GM19468 (cell line): ENCODE data around the gene GDPD5.

ENCODE experiments used
- ATAC-seq: cut with Tn5 transposase; IDR thresholded peaks from one replicate; pipeline ENCODE4 v1.9.1; 2021; ENCODE audit warnings: mild to moderate bottlenecking, moderate library complexity, moderate number of reproducible peaks; ENCODE audit not compliant: unreplicated experiment; ENCODE audit errors: extremely low read depth

Gene GDPD5

GRCh38 chr11:75475767-75476650, 49.7 kb downstream of the GDPD5 start:
- ATAC-seq, result no peak

- ATAC-seq, result no peak
These were observed 50.6 kb downstream of the GDPD5 start for GRCh38 chr11:75474878-75475766.

- ATAC-seq, result no peak
These were observed 51.5 kb downstream of the GDPD5 start for GRCh38 chr11:75474240-75474639.

DNA sequence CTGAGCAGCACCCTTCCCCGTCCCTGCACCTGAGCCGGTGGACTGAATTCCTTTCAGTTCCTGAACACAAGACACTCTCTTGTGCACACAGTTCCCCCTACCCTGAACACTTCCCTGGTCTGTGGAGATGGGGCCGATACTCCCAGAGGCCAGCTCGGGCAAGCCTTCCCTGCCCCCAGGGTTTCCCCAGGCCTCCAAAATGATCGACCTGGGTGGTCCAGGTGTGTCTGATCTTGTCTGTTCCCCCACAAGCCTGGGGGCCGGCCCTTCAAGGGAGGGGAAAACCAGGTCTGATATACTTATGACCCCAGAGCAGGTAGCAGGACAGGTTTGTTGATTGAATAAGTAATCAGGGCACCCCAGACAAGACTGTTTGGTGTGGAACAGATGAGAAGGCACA, 52.1 kb downstream of the GDPD5 start:
- ATAC-seq, result no peak

DNA sequence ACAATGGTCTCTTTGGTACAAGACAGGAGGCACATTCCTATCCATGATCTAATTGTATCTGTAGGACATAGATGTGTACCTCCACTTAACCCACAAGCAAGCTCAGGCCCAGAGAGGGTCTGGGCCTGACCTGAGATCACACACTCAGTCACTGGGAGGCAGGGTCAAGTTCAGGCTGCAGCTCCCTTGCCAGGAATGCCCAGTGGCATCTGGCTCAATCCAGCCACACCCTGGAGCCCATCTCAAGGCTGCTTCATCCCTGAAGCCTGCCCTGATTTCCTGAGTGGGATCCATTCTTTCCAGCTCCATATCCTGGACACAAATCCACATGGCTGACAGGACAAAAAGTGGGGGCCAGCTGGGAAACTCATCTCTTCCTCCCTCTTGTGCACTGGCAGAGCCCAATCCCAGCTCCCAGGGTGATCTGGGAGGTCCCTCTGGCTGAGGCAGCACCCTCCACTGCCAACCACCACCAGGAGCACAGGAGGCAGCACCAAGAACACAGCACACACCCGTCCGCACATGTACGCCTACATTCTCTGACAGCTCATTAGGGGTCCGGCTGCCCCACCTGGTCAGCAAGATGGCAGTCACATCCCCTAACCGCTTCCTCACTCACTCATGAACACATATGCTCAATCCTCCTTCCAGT, 53.5 kb downstream of the GDPD5 start:
- ATAC-seq, result no peak

GRCh38 chr11:75471176-75471973, 54.4 kb downstream of the GDPD5 start:
- no peak for ATAC-seq

DNA sequence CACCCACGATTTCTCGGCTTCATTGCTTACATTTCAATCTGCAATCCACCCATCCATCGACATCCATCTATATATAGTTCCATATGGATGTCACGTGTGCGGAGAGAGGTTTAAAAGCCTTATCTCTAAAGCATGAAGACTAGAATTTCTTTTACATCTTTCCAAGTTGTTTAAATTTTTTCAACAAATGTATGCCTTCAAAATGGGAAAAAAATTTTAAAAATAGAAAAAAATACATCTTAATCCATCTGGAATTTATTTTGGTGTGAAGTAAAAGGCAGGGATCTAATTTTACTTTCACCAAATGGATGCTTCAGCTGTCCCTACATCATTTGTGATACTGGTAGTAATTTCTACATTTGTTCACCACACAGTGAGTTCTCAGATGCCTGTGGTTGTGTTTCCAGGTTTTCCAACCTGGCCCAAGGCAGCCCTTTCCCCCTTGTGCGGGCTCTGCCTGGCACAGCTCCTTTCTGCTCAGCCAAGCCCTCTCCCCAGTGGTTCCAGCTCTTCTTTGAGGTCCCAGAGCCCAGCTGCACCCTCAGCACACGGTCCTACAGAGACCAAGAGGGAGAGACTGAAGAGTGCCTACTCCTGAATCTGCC, 55.2 kb downstream of the GDPD5 start:
- ATAC-seq, result no peak

DNA sequence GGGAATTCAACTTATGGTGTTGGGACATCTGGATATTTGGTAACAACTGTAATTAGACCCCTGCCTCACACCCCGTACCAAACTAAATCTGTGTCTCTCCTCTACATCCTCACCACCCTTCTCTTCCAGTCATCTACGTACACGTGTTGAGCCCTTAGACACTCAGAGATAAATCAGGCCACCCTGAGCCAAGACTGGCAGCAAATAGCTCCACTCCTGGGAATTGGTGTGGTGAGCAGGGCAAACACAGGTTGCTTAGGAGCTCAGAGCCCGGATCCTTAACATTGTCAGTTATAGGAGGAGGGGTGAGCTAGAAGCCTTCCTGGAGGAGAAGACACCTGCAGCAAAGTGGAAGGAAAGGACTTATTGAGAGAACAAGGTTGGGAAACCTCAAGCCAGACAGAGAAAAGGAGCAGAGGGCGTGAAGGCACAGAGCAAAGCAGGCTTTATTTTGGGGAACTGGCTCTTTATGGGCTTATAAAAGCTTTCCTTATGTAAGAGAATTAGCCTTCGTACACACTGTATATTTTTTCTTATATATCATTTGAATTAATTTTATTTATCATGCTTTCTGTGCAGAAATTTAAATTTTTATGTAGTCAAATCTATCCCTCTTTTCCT, 55.8 kb downstream of the GDPD5 start:
- ATAC-seq, result no peak

GRCh38 chr11:75468534-75469340, 57.0 kb downstream of the GDPD5 start:
- no peak for ATAC-seq

DNA sequence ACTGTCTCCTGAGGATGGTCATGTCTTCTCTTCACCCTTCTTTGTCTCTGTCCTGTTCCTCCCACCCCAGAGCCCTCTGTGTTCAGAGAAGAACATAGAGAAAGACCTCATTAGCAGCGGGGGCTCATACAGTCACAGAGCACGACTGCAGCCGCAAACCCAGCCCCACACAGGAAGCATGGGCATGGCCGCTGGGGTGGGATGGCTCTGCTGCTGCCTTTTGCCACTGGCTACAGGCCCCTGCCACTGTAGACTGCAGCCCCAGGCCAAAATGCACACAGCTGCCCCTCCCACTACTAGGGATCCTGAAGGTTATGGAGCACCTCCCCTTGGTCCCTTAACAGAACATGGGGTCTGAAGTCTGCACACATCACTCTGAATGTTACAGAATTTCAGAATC, 57.9 kb downstream of the GDPD5 start:
- ATAC-seq, result no peak

DNA sequence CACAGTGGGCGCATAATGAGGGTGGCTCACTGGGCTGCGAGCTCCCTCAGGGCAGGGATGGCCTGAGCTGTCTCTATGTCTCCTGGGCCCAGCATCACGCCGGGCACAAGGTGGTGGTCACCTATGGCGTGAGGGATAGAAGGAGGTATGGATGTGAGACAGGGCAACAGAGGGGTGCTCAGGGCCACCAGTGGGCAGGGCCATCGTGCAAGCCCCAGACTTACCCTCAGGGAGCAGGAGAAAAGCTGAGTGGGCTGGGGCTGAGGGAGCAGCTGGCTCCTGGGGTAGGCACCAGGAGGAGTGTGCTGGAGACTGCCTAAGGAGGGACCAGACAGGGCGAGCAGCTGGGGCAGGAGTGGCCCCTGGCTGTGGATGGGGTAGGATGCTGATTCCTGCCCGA, 58.4 kb downstream of the GDPD5 start:
- ATAC-seq, result no peak

- ATAC-seq, result no peak
These were observed 59.8 kb downstream of the GDPD5 start for GRCh38 chr11:75465701-75466531.

DNA sequence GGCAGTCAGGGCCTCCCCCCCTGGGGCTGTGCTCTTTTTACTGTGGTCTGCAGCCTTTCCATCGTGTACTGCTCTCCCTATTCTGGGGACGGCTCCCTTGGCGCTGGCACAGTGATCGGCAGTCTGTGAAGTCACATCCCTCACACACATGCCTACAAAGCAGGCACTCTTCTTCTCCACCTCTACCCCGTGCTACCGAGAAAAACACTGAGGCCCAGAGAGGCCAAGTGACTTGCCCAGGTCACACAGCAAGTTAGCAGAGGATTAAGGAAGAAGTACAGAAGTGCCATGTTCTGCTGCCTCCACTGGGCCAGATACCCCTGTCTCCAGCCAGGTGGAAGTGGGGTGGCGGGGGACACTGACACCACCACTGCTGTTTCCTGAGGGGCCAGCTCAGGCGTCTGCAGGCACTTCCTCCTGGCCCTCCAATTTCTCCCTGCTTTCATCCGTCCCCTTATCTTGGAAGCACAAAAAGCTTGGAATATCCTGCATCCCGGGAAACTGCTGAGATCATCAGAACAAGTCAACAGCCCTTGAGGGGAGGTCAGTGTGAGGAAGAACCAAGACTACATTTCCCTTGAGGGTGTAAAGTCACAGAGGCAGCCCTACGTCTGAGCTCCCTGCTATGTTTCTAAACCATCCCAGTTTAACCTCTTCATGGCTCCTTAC, 62.5 kb downstream of the GDPD5 start:
- no peak for ATAC-seq

DNA sequence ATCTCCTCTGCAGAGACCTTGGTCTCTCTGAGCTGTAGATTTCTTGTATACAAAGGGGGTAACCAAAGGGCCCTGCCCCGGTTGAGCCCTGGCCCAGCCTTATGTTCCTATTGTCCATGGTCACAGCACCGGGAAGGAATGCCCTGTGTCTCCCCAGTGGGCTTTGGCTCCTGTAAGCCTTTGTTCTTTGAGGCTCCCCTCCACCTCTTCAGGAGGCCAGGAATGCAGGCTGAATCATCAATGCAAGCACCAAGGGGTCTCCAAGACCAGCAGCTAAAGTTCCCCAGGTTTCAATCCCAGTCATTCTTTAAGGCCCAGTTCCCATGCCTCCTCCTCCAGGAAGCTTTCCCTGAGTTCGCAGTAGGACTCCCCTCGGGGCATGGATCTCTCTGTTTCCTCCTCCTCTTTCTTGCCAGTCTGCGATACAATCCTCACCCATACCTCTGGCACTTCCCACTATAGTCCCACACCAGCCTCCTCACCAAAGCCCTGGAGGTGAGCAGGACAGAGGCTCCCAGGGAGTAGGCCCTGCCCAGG, 63.6 kb downstream of the GDPD5 start:
- ATAC-seq, result no peak

DNA sequence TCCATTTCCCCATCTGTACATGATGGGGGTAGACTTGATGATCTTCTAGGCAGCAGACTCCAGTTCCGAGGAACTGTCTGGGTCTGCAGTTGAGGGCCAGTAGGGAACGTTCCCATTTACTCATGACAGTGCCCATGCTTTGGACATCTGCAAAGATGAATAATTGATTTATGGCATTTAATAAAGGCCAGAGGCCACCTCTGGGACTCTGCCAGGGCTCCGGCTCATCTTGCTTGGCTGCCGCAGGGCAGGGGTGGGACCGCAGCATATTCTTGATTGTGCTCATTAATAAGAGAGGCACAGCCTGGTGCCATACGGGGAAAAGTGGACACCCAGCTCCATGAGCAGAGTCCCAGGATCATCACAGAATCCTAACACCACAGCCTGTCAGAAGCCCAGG, 64.6 kb downstream of the GDPD5 start:
- ATAC-seq, result no peak

DNA sequence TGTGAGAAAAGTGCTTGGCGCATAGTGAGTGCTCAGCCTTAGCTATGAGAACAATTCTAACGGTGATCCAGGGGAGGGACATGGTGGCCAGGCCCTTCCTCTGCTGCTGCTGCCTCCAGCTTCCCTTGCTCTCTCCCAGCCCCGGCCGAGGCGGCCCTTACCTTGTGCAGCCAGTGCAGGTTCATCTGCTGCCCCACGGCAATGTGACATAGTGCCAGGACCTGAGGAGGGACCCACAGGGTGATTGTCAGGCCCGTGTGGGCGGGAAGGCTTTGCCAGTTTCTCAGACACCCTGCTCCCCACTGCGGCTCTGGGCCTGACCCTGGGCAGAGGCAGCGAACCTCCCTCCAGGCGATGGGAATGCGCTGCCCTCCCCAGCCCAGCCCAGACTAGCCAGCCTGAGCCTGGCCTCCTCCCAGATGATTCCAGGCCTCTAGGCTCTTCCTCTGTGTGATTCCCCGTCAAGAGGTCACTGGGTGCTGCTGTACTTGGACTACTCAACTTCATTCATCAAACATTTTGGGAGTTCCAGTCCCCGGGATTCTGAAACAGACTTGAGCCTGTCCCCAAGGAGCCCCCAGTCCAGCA, 69.1 kb downstream of the GDPD5 start:
- no peak for ATAC-seq
